ENCODE results near the gene SOD2.
A peak's percentile ranks its signal among the peaks of the same experiment; 100 is the strongest.

Gene SOD2

GRCh38 chr6:159714404-159714803 is 21.4 kb upstream of the SOD2 start:
- TF ChIP-seq CREB1 (IDR thresholded peaks at IDR 0.05; ENCODE audit: low read depth), result no peak
- TF ChIP-seq, protein P1, sequence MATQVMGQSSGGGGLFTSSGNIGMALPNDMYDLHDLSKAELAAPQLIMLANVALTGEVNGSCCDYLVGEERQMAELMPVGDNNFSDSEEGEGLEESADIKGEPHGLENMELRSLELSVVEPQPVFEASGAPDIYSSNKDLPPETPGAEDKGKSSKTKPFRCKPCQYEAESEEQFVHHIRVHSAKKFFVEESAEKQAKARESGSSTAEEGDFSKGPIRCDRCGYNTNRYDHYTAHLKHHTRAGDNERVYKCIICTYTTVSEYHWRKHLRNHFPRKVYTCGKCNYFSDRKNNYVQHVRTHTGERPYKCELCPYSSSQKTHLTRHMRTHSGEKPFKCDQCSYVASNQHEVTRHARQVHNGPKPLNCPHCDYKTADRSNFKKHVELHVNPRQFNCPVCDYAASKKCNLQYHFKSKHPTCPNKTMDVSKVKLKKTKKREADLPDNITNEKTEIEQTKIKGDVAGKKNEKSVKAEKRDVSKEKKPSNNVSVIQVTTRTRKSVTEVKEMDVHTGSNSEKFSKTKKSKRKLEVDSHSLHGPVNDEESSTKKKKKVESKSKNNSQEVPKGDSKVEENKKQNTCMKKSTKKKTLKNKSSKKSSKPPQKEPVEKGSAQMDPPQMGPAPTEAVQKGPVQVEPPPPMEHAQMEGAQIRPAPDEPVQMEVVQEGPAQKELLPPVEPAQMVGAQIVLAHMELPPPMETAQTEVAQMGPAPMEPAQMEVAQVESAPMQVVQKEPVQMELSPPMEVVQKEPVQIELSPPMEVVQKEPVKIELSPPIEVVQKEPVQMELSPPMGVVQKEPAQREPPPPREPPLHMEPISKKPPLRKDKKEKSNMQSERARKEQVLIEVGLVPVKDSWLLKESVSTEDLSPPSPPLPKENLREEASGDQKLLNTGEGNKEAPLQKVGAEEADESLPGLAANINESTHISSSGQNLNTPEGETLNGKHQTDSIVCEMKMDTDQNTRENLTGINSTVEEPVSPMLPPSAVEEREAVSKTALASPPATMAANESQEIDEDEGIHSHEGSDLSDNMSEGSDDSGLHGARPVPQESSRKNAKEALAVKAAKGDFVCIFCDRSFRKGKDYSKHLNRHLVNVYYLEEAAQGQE (IDR thresholded peaks at IDR 0.05; ENCODE audit: low read depth), result no peak
- no peak for TF ChIP-seq TAF1 (IDR thresholded peaks at IDR 0.05; ENCODE audit: low read depth)
- TF ChIP-seq, protein P2, sequence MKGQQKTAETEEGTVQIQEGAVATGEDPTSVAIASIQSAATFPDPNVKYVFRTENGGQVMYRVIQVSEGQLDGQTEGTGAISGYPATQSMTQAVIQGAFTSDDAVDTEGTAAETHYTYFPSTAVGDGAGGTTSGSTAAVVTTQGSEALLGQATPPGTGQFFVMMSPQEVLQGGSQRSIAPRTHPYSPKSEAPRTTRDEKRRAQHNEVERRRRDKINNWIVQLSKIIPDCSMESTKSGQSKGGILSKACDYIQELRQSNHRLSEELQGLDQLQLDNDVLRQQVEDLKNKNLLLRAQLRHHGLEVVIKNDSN (IDR thresholded peaks at IDR 0.05), result no peak
- TF ChIP-seq YY1 (IDR thresholded peaks at IDR 0.05; ENCODE audit: low read depth), result no peak
- TF ChIP-seq, protein P3, sequence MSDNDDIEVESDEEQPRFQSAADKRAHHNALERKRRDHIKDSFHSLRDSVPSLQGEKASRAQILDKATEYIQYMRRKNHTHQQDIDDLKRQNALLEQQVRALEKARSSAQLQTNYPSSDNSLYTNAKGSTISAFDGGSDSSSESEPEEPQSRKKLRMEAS (IDR thresholded peaks at IDR 0.05), result no peak

DNA sequence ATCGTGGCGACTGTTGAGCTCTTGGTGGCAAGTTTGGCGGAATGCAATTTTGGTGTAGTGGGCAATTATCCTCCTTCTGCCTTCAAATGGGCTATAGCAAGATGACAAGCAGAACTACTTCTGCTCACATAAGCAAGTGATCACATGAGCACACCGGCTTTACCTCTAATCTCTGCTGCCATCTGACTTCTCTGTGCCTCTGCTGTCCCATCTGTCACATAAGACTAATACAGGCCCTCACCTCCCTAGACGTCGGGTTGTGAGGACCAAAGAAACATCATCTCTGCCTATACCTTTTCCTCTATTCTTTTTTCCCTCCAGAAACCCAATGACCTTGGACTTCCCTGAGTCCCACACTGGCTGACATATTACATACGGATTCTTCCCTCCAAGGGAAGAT is 20.9 kb upstream of the SOD2 start:
- TF ChIP-seq RAD21 (IDR thresholded peaks at IDR 0.05; ENCODE audit: low read depth) (no peak), EGR1 (IDR thresholded peaks at IDR 0.05) (no peak), TAF1 (IDR thresholded peaks at IDR 0.05; ENCODE audit: low read depth) (no peak), CEBPB (IDR thresholded peaks at IDR 0.05) (no peak), TCF12 (IDR thresholded peaks at IDR 0.05; ENCODE audit: low read depth) (no peak), FOXM1 (IDR thresholded peaks at IDR 0.05; ENCODE audit: borderline replicate concordance, low read depth) (no peak), CREB1 (IDR thresholded peaks at IDR 0.05; ENCODE audit: low read depth) (no peak), YY1 (IDR thresholded peaks at IDR 0.05; ENCODE audit: low read depth) (no peak)
- TF ChIP-seq, protein P3 (IDR thresholded peaks at IDR 0.05), result no peak
- TF ChIP-seq, protein P2 (IDR thresholded peaks at IDR 0.05), result no peak

GRCh38 chr6:159701413-159701999 is 8.5 kb upstream of the SOD2 start:
- TF ChIP-seq CREB1 (IDR thresholded peaks at IDR 0.05; ENCODE audit: low read depth) (no peak), ZBTB7A (IDR thresholded peaks at IDR 0.05; ENCODE audit: low read depth) (no peak), TAF1 (IDR thresholded peaks at IDR 0.05; ENCODE audit: low read depth) (no peak), CEBPB (IDR thresholded peaks at IDR 0.05) (peak; percentile 64)

DNA sequence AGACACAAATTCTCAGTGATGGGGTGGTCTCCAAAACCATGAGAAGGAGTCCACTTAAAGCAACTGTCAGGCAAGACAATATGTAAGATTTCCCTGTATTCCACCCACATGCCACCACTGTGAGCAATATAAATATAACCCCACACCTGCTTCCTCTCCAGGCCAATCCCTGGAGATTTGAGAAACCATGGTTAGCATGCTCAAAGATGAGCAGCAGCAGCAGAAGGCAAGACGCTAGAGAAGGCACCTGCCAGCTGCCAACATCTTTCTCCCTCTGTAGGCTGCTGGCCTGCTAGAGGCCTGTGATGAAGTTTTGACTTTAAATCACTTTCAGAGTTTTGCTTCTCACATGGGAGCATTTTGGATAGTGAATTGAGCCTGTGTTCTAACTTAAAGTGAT is 7.9 kb upstream of the SOD2 start:
- TF ChIP-seq, protein P2 (IDR thresholded peaks at IDR 0.05), result no peak
- TF ChIP-seq CEBPB (IDR thresholded peaks at IDR 0.05), result no peak
- TF ChIP-seq TAF1 (IDR thresholded peaks at IDR 0.05; ENCODE audit: low read depth), result no peak
- no peak for TF ChIP-seq CREB1 (IDR thresholded peaks at IDR 0.05; ENCODE audit: low read depth)
- TF ChIP-seq TCF12 (IDR thresholded peaks at IDR 0.05; ENCODE audit: low read depth), result no peak
- no peak for TF ChIP-seq FOXM1 (IDR thresholded peaks at IDR 0.05; ENCODE audit: borderline replicate concordance, low read depth)
- no peak for TF ChIP-seq EGR1 (IDR thresholded peaks at IDR 0.05)
- no peak for TF ChIP-seq NFIC (IDR thresholded peaks at IDR 0.05)
- TF ChIP-seq EP300 (IDR thresholded peaks at IDR 0.05; ENCODE audit: borderline replicate concordance), result no peak
- TF ChIP-seq RAD21 (IDR thresholded peaks at IDR 0.05; ENCODE audit: low read depth), result no peak

GRCh38 chr6:159695984-159696383 is 2.9 kb upstream of the SOD2 start:
- TF ChIP-seq, protein P1 (IDR thresholded peaks at IDR 0.05; ENCODE audit: low read depth), result no peak
- TF ChIP-seq RAD21 (IDR thresholded peaks at IDR 0.05; ENCODE audit: low read depth) (no peak), FOXM1 (IDR thresholded peaks at IDR 0.05; ENCODE audit: borderline replicate concordance, low read depth) (no peak), TCF12 (IDR thresholded peaks at IDR 0.05; ENCODE audit: low read depth) (no peak), CREB1 (IDR thresholded peaks at IDR 0.05; ENCODE audit: low read depth) (no peak), TAF1 (IDR thresholded peaks at IDR 0.05; ENCODE audit: low read depth) (no peak), YY1 (IDR thresholded peaks at IDR 0.05; ENCODE audit: low read depth) (no peak), NFIC (IDR thresholded peaks at IDR 0.05) (no peak), CEBPB (IDR thresholded peaks at IDR 0.05) (no peak), ZBTB7A (IDR thresholded peaks at IDR 0.05; ENCODE audit: low read depth) (no peak)
- TF ChIP-seq, protein P2 (IDR thresholded peaks at IDR 0.05), result no peak
- TF ChIP-seq, protein P3 (IDR thresholded peaks at IDR 0.05), result no peak

All from Ishikawa (cell line).